Activated CD8-positive, alpha-beta memory T cell treated with anti-CD3 and anti-CD28 coated beads for 36 hours (primary cell): ENCODE data around the gene FAM234B. TPM values are rescaled to one million over a fixed set of nuclear protein-coding genes. Genes with fewer than 3 reads are reported as not detected.

Experiments used
- CTCF ChIA-PET: fragments of 350-600 bp; sonication (Branson Sonifier 250); formaldehyde crosslinking; loops from one replicate; lab custom pipeline; 2021; ENCODE audit warnings: antibody characterized with exemption; lab: Charles Lee
- POLR2A ChIA-PET: fragments of 350-600 bp; sonication (Branson Sonifier 250); formaldehyde crosslinking; loops from one replicate; lab custom pipeline; 2021; ENCODE audit warnings: antibody characterized with exemption; lab: Charles Lee
- total RNA-seq, 2 experiments: library from RNA; stranded (reverse); gene quantifications; one replicate each; pipeline ENCODE4 v1.2.3, GENCODE V29; 2021

The FAM234B gene
- total RNA-seq, 2 experiments from 2014 or later: 8.1 to 8.9 TPM

DNA sequence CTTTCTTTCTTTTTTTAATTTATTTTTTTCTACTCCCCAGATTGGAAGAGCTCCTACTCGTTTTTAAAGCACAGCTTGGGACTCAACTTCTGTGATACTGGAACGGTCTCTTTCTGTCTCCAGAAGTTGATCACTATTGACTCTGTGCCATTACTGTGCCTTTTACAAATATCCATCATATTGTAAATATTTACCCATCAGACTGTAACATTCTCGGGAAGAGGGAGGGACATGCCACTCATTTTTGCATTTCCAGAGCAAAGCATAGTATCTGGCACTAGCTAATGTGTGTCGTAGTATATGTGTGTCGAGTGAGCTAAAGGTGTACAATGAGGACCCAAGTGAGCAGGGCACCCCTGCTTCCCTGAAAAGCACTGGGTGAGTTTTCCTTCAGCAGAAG, 83.3 kb downstream of the FAM234B start:
- CTCF ChIA-PET: no interaction called here
- POLR2A ChIA-PET: interaction anchor here (0.7 kb wide), 1 partner anchor 506 kb away, joined by 3 read pairs; no protein-coding TSS in a partner anchor

DNA sequence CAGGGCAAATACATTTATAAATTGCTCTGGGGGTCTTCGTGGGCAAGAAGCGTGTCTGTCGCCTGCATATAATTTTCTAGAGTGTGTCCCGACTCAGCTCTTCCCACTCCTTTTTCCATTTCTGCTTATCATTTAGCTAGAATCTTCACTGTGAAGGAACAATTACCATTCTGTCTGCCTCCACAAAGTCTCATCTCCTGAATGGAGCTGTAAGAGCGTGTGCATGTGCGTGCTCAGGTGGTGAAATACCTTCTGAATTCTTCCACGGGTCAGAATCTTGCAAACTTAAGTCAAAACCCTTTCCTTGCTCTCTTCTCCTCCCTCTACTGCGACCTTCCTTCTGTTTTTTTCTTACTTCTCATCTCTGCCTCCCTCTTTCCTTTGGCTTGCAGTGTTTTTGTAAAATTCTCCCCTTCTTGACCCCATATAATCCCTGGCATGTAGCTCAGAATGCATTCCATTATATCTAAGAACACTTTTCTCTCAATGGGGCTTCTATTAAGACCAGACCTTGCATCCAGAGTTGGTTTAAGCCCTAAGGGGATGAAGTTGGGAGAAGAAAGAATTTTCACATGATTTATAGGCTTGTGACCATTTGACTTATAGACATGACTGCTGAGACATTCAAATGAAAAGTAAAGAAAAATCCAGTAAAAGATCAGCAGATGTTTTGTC, 84.2 kb downstream of the FAM234B start:
- POLR2A ChIA-PET: no interaction called here

DNA sequence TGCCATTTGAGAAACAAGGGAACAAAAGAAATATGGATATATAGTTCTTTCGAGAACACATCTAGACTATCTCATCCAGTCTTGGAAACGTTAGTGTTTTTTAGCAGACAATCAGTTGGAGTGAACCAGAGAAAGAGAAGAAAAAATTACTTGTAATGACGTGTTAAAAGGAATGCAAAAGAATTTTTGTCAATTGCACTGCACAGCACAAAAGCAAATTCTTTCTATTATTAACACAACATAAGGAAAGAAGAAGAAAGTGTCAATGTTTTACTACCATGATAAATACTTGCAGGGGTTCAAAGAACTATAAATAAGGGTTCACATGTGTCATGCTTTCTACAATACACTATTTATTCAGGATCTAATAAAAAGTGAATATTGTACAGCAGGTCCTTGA, 86.8 kb downstream of the FAM234B start:
- ChIA-PET CTCF (no interaction called here), POLR2A (no interaction called here)

More for the DNA sequence above, 84.2 kb downstream of the FAM234B start:
- CTCF ChIA-PET: no interaction called here

Other genes with a start within 250 kb of the FAM234B start
- 100 to 1,000 TPM; 101 to 103 TPM for gene DDX47, start 231.0 kb upstream of the FAM234B start, total RNA-seq
- gene GPRC5A, start 152.8 kb upstream of the FAM234B start, total RNA-seq: not detected
- gene GPRC5D, start 92.2 kb upstream of the FAM234B start, total RNA-seq: not detected
- gene HEBP1, start 44.1 kb upstream of the FAM234B start, total RNA-seq: 10 to 100 TPM; 14.8 to 17.8 TPM
- not detected for gene GSG1, start 59.3 kb downstream of the FAM234B start, total RNA-seq
- 10 to 100 TPM; 13.5 to 20.9 TPM for gene EMP1, start 152.3 kb downstream of the FAM234B start, total RNA-seq